Upper lobe of left lung (tissue), 6 donors: ENCODE results near the gene GRIK1. TPM values are rescaled to one million over a fixed set of nuclear protein-coding genes. Genes with fewer than 3 reads are reported as not detected.

Experiments used
- ATAC-seq, 2 donors: fragments of 200-7000 bp; cut with Tn5 transposase; one replicate each; pipeline ENCODE4 v1.9.1; 2022; ENCODE audit warnings: mild to moderate bottlenecking in 2 of 2, moderate library complexity in 2 of 2; ENCODE audit not compliant: low FRiP score in 2 of 2
- DNase-seq, 2 donors: peaks; one replicate each; pipeline ENCODE4 v3.0.0-alpha.2; 2019 to 2020
- H3K27ac ChIP-seq, 4 donors: fragments of 200-600 bp; sonication (generic); one replicate each; pipeline ENCODE4 v1.5.1; 2016 to 2019
- H3K27me3 ChIP-seq, 4 donors: fragments of 200-600 bp; sonication (generic); one replicate each; pipeline ENCODE4 v1.5.1; 2017 to 2019
- H3K36me3 ChIP-seq, 4 donors: fragments of 200-600 bp; sonication (generic); one replicate each; pipeline ENCODE4 v1.5.1; 2016 to 2019
- H3K4me1 ChIP-seq, 4 donors: fragments of 200-600 bp; sonication (generic); one replicate each; pipeline ENCODE4 v1.5.1; 2018 to 2019
- H3K4me3 ChIP-seq, 4 donors: fragments of 200-600 bp; sonication (generic); one replicate each; pipeline ENCODE4 v1.5.1; 2017 to 2019; ENCODE audit warnings: mild to moderate bottlenecking in 2 of 4, moderate library complexity in 1 of 4
- H3K9me3 ChIP-seq, 4 donors: fragments of 200-600 bp; sonication (generic); one replicate each; pipeline ENCODE4 v1.5.1; 2018 to 2019
- CTCF ChIP-seq, 6 experiments: fragments of 450-650 bp in 4 of 6; fragments of 200-600 bp in 2 of 6; sonication (generic) in 2 of 6; IDR thresholded peaks; one replicate each; pipeline ENCODE4 v1.5.1; 2016 to 2019; ENCODE audit warnings: antibody characterized with exemption in 6 of 6
- EP300 ChIP-seq, 4 donors: sonication (generic); formaldehyde crosslinking; IDR thresholded peaks; one replicate each; pipeline ENCODE4 v1.5.1; 2017; ENCODE audit warnings: antibody characterized with exemption in 4 of 4, control low read depth in 2 of 4
- POLR2A ChIP-seq, 4 donors: fragments of 450-650 bp; IDR thresholded peaks; one replicate each; pipeline ENCODE4 v1.5.1; 2016 to 2017; ENCODE audit warnings: antibody characterized with exemption in 4 of 4, mild to moderate bottlenecking in 2 of 4
- POLR2AphosphoS5 ChIP-seq, 2 donors: sonication (generic); formaldehyde crosslinking; IDR thresholded peaks; one replicate each; pipeline ENCODE4 v1.5.1; 2017; ENCODE audit warnings: antibody characterized with exemption in 2 of 2
- WGBS, 2 donors: methylation state at CpG; one replicate each; pipeline ENCODE4 v1.1.5; 2017 to 2018; 5-methylcytosine and 5-hydroxymethylcytosine counted together
- total RNA-seq, 6 donors: library from RNA; depleted of rRNA in 4 of 6; stranded (reverse); fragments of >200 nt in 4 of 6; gene quantifications; one replicate each; pipeline versions ENCODE4 v1.1.0 to v1.2.1, GENCODE V29; 2016 to 2021
- donor health status: DM: no; HTN: no; CAD: no; lungs with moderate emphysema.
- donor health status: DM: no; HTN: yes; CAD: no; lungs with severe emphysema.

Gene GRIK1
- total RNA-seq, 6 donors from 2014 or later = 0.15 TPM; not detected in 5

- TF ChIP-seq EP300 (IDR thresholded peaks at IDR 0.05) (no peak), POLR2AphosphoS5 (IDR thresholded peaks at IDR 0.05) (no peak), CTCF (IDR thresholded peaks at IDR 0.05) (no peak), POLR2A (IDR thresholded peaks at IDR 0.05) (no peak)
- Histone ChIP-seq H3K4me1 (no peaks in the 10 kb centered on the region), H3K27me3 (no peaks in the 10 kb centered on the region), H3K36me3 (no peaks in the 10 kb centered on the region), H3K27ac (no peak overlapping the region), H3K9me3 (peaks cover 0 to 22% (median 2%) of the 10 kb centered on the region in 4 donors), H3K4me3 (no peak overlapping the region)
- WGBS, 2 donors = 91 to 100% methylated on average over 2 of the region's 2 CpGs
- ATAC-seq = no peak
- DNase-seq = no peak
These were observed 107.6 kb downstream of the GRIK1 start for GRCh38 chr21:29832217-29832616.

- H3K4me3 ChIP-seq = no peak overlapping the region
- no peak overlapping the region for H3K27ac ChIP-seq
- no peak for ATAC-seq
- H3K4me1 ChIP-seq = no peaks in the 10 kb centered on the region
- peaks cover 0 to 22% (median 2%) of the 10 kb centered on the region in 4 donors for H3K9me3 ChIP-seq
- WGBS, 2 donors = 88 to 95% methylated on average over 2 of the region's 2 CpGs
- H3K27me3 ChIP-seq = no peaks in the 10 kb centered on the region
- DNase-seq = no peak
- no peak for TF ChIP-seq EP300 (IDR thresholded peaks at IDR 0.05)
- TF ChIP-seq POLR2AphosphoS5 (IDR thresholded peaks at IDR 0.05) = no peak
- TF ChIP-seq POLR2A (IDR thresholded peaks at IDR 0.05) = no peak
- no peak for TF ChIP-seq CTCF (IDR thresholded peaks at IDR 0.05)
- no peaks in the 10 kb centered on the region for H3K36me3 ChIP-seq
These were observed 110.1 kb downstream of the GRIK1 start for GRCh38 chr21:29829564-29830275.

- no peak for ATAC-seq
- no peak overlapping the region for H3K4me3 ChIP-seq
- WGBS, 2 donors = 83 to 93% methylated on average over 2 of the region's 2 CpGs
These were observed 112.1 kb downstream of the GRIK1 start for GRCh38 chr21:29827647-29828046.

GRCh38 chr21:29827236-29827635, 112.6 kb downstream of the GRIK1 start:
- no peaks in the 10 kb centered on the region for H3K27me3 ChIP-seq
- H3K36me3 ChIP-seq = no peaks in the 10 kb centered on the region
- H3K4me3 ChIP-seq = no peak overlapping the region
- peaks cover 0 to 17% (median 2%) of the 10 kb centered on the region in 4 donors for H3K9me3 ChIP-seq
- no peaks in the 10 kb centered on the region for H3K4me1 ChIP-seq
- no peak overlapping the region for H3K27ac ChIP-seq
- DNase-seq (no peak), ATAC-seq (no peak)
- no peak for TF ChIP-seq CTCF (IDR thresholded peaks at IDR 0.05)
- no peak for TF ChIP-seq POLR2A (IDR thresholded peaks at IDR 0.05)
- no peak for TF ChIP-seq POLR2AphosphoS5 (IDR thresholded peaks at IDR 0.05)
- TF ChIP-seq EP300 (IDR thresholded peaks at IDR 0.05) = no peak
- 94% methylated on average over 3 of the region's 3 CpGs for WGBS, 2 donors

More at GRCh38 chr21:29827647-29828046, 112.1 kb downstream of the GRIK1 start:
- no peaks in the 10 kb centered on the region for H3K36me3 ChIP-seq
- peaks cover 0 to 22% (median 2%) of the 10 kb centered on the region in 4 donors for H3K9me3 ChIP-seq
- no peaks in the 10 kb centered on the region for H3K4me1 ChIP-seq
- H3K27ac ChIP-seq = no peak overlapping the region
- no peaks in the 10 kb centered on the region for H3K27me3 ChIP-seq
- no peak for DNase-seq
- TF ChIP-seq EP300 (IDR thresholded peaks at IDR 0.05) = no peak
- TF ChIP-seq POLR2AphosphoS5 (IDR thresholded peaks at IDR 0.05) = no peak
- no peak for TF ChIP-seq CTCF (IDR thresholded peaks at IDR 0.05)
- TF ChIP-seq POLR2A (IDR thresholded peaks at IDR 0.05) = no peak

- DNase-seq (no peak), ATAC-seq (no peak)
- WGBS, 2 donors = 86% methylated on average over 1 of the region's 1 CpG
- Histone ChIP-seq H3K4me1 (no peaks in the 10 kb centered on the region), H3K27ac (no peak overlapping the region), H3K4me3 (no peak overlapping the region), H3K36me3 (no peaks in the 10 kb centered on the region), H3K27me3 (no peaks in the 10 kb centered on the region), H3K9me3 (peaks cover 0 to 13% (median 0%) of the 10 kb centered on the region in 4 donors)
- TF ChIP-seq POLR2AphosphoS5 (IDR thresholded peaks at IDR 0.05) (no peak), EP300 (IDR thresholded peaks at IDR 0.05) (no peak), CTCF (IDR thresholded peaks at IDR 0.05) (no peak), POLR2A (IDR thresholded peaks at IDR 0.05) (no peak)
These were observed 113.4 kb downstream of the GRIK1 start for GRCh38 chr21:29826386-29826785.
